GM18867 (cell line): ENCODE measurements around the gene ADIRF.
"Not testable (repeated sequence)": the region's sequence is repeated elsewhere in the genome, so short reads cannot be mapped to it uniquely, and the experiment has no call there.

Experiments used
- ATAC-seq: cut with Tn5 transposase; IDR thresholded peaks from one replicate; pipeline ENCODE4 v1.9.1; 2021; ENCODE audit warnings: mild to moderate bottlenecking, moderate library complexity; ENCODE audit not compliant: unreplicated experiment

Gene ADIRF

DNA sequence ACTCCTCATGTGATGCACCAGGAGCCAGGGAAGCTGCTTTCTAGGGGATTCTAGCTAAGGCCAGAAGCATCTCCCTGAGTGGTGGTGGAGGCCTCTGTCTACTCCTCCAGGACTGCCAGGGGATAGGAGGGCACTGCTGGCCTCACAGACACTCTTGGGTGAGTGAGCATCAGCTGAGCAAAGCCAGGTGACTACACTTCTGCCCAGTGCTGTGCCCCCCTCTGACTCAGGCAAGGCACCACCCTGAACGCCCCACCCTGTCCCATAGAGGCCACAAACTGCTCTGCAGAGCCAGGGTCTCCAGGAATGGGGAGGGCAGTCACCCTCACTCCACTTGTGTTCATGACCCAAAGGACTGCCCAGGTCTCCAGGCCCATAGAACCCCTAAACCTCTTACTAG, 51.2 kb downstream of the ADIRF start:
- ATAC-seq = not testable (repeated sequence)

DNA sequence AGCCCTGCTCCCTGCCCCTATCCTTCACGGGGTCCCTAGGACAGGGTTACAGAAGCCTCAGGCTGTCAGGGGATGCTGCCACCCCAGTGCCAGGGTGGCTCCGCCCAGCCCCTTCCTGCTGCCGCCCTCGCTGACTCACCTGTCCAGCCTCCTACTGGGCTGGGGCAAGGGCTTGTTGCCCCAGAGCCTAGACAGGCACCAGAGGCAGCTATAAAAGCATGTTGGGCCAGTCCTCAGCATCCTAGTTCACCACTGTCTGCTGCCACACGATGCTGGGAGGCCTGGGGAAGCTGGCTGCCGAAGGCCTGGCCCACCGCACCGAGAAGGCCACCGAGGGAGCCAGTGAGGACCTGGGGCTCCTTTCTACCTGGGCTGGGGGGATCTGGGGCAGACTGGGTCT, 51.8 kb downstream of the ADIRF start, which contains the start of gene FAM25A:
FAM25A (plus strand) TSS at position 239 of the 400 bp plus-strand sequence; CDS start at position 270, 31 bp downstream.
- not testable (repeated sequence) for ATAC-seq
